Activated T-cell treated with anti-CD3 and anti-CD28 coated beads, Interleukin-2, amount 50 U/mL, for 24 hours (primary cell): ENCODE results near the gene TEX19.
"Not testable (repeated sequence)": the region's sequence is repeated elsewhere in the genome, so short reads cannot be mapped to it uniquely, and the experiment has no call there.

Experiments used
- DNase-seq: peaks from one replicate; pipeline ENCODE4 v3.0.0-alpha.2; 2020
- H3K27ac Mint-ChIP-seq: 2 replicates; pipeline ENCODE4 v1.8.0; 2020; ENCODE audit warnings: mild to moderate bottlenecking, mixed read lengths
- H3K27me3 Mint-ChIP-seq: 2 replicates; pipeline ENCODE4 v1.8.0; 2020; ENCODE audit warnings: mixed read lengths
- H3K36me3 Mint-ChIP-seq: 2 replicates; pipeline ENCODE4 v1.8.0; 2020; ENCODE audit warnings: low read depth, mixed read lengths
- H3K4me1 Mint-ChIP-seq: 2 replicates; pipeline ENCODE4 v1.8.0; 2020; ENCODE audit warnings: low read depth, mixed read lengths
- H3K4me3 Mint-ChIP-seq: 2 replicates; pipeline ENCODE4 v1.8.0; 2020; ENCODE audit warnings: mild to moderate bottlenecking, moderate library complexity, mixed read lengths
- H3K9me3 Mint-ChIP-seq: 2 replicates; pipeline ENCODE4 v1.8.0; 2020; ENCODE audit warnings: mixed read lengths

Gene TEX19

DNA sequence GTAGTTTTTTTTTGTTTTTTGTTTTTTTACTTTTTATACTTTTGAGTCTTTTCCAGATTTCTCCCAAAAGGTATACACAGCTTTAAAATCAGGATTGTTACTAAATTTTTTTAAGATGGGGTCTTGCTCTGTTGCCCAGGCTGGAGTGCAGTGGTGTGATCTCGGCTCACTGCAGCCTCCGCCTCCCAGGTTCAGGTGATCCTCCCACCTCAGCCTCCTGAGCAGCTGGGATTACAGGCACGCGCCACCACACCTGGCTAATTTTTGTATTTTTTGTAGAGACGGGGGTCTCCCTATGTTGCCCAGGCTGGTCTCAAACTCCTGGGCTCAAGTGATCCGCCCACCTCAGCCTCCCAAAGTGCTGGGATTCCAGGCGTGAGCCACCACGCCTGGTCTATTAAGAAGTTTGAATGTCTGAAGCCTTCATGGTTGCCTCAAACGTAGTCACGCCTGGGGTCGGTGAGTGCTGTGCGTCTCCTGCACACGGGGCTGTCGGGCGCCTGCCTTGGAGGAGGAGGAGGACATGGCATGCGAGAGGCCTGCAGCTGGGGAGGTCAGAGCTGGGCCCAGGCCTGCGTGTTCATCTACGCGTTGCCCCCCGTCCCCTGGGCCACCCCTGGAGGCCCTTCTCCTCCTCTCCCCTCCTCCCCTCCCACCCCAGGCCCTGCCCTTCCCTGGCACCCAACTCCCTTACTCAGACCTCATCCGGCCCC lies 23.3 kb downstream of the TEX19 start:
- not testable (repeated sequence) for DNase-seq, H3K4me3 Mint-ChIP-seq, H3K4me1 Mint-ChIP-seq, H3K9me3 Mint-ChIP-seq, H3K36me3 Mint-ChIP-seq, H3K27ac Mint-ChIP-seq
- peaks cover 24% of the 10 kb centered on the region for H3K27me3 Mint-ChIP-seq

DNA sequence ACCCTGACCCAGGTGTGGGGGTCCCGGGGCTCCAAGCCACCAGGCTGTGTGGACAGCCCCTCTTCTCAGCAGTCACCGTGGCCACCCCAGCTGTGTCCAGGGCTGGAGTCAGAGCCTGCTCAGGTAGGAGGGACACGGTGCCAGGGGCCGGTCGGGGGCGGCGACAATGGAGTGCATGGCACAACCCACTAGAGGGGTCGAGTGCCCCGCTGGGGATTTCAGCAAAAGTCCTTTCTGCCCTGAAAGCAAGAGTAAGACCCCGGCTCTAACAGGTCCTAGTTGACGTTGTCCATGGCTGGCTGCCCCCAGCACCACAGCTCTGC lies 23.8 kb downstream of the TEX19 start:
- H3K4me3 Mint-ChIP-seq: no peak overlapping the region
- peaks cover 5% of the 10 kb centered on the region for H3K4me1 Mint-ChIP-seq
- H3K36me3 Mint-ChIP-seq: no peaks in the 10 kb centered on the region
- DNase-seq: no peak
- no peak overlapping the region for H3K27ac Mint-ChIP-seq
- H3K27me3 Mint-ChIP-seq: peaks cover 23% of the 10 kb centered on the region
- no peaks in the 10 kb centered on the region for H3K9me3 Mint-ChIP-seq

DNA sequence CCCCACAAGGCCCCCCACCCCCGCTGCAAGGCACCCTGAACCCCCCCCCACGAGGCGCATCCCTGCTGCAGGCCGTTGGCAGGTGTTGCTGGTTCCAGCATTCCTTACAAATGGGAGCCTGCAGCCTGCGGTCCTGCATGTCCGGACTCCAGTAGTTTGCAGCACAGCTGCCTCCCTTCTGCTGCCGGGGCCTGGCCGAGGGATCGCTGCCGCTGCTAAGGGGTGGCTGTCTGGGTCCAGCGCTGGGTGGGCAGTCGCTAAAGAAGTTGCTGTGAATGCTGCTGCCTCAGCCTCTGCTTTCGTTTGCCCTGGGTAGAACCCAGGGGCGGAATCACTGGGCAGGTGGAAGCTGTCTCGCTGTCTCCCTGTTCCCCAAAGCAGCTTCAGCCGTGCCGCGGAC lies 24.4 kb downstream of the TEX19 start:
- no peaks in the 10 kb centered on the region for H3K36me3 Mint-ChIP-seq
- H3K4me1 Mint-ChIP-seq: peaks cover 5% of the 10 kb centered on the region
- no peaks in the 10 kb centered on the region for H3K9me3 Mint-ChIP-seq
- DNase-seq: no peak
- H3K27ac Mint-ChIP-seq: no peak overlapping the region
- peaks cover 23% of the 10 kb centered on the region for H3K27me3 Mint-ChIP-seq
- H3K4me3 Mint-ChIP-seq: no peak overlapping the region

DNA sequence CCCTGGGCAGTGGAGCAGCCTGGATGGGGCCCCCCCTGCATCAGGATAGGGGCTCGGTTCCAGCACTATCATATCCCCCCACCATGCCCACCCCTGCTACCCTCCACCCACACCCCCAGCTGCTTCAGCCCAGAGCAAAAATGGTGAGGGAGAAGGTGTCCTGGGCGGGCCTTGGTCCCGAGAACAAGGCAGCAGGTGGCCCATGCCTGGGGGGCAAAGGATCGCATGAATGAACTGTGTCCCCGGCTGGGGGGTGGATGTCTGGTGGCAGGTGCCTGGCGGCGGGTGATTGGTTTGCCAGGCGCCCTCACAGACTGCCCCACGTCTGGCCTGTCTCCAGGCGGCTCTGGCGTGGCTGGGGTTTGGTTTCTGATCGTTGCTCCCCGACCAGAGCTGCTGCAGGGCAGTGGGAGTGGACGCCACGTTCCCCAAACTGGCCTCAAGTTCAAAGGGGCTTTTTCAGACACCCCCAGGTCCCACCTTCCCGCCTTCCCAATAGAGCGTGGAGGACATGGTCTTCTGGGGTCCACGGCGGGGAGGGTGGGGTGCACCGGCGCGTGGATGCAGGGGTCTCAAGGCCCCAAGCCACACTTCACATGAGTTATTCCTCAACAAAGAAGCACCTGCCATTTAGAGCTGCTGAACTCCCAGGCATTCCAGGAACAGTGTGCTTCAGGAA lies 25.1 kb downstream of the TEX19 start:
- no peaks in the 10 kb centered on the region for H3K36me3 Mint-ChIP-seq
- H3K4me3 Mint-ChIP-seq: no peak overlapping the region
- no peak for DNase-seq
- H3K9me3 Mint-ChIP-seq: no peaks in the 10 kb centered on the region
- peaks cover 5% of the 10 kb centered on the region for H3K4me1 Mint-ChIP-seq
- peaks cover 19% of the 10 kb centered on the region for H3K27me3 Mint-ChIP-seq
- no peak overlapping the region for H3K27ac Mint-ChIP-seq

DNA sequence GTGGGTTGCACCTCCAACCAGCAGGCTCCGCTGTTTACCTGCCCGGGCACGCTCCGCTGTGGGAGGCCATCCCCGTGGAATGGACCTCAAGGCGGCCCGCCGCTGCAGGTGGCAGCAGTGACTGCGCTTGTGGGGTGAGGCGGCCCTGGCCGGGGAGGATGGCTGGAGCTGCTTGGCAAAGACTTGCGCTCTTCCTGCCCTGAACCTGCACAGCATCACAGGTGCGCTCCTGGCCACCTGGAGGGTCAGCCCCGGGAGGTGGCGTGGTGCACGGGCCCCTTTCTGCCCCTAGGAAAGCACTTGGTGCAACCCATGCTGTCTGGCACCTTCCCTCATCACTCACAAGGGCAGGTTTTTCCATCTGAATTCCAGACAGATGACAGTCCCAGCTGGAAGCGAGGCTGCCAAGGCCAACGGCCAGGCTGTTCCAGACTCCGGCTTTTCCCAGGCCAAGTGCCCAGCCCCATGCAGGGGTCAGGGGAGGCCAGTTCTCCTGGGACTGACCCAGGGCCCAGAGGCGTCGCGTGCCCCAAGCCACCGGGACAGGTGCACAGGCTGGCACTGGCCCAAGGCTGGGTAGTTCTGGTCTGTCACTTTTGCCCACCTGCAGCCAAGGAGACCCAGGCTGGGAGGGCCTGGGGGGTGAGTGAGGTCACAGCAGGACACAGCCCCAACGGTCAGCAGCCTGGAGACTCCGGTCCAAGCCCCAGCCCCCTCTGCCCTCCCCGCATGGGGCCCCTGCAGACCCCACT lies 25.9 kb downstream of the TEX19 start:
- Mint-ChIP-seq H3K27ac (no peak overlapping the region), H3K4me3 (no peak overlapping the region), H3K36me3 (peaks cover under 1% of the 10 kb centered on the region), H3K4me1 (peaks cover 5% of the 10 kb centered on the region), H3K27me3 (peaks cover 17% of the 10 kb centered on the region), H3K9me3 (no peaks in the 10 kb centered on the region)
- no peak for DNase-seq

DNA sequence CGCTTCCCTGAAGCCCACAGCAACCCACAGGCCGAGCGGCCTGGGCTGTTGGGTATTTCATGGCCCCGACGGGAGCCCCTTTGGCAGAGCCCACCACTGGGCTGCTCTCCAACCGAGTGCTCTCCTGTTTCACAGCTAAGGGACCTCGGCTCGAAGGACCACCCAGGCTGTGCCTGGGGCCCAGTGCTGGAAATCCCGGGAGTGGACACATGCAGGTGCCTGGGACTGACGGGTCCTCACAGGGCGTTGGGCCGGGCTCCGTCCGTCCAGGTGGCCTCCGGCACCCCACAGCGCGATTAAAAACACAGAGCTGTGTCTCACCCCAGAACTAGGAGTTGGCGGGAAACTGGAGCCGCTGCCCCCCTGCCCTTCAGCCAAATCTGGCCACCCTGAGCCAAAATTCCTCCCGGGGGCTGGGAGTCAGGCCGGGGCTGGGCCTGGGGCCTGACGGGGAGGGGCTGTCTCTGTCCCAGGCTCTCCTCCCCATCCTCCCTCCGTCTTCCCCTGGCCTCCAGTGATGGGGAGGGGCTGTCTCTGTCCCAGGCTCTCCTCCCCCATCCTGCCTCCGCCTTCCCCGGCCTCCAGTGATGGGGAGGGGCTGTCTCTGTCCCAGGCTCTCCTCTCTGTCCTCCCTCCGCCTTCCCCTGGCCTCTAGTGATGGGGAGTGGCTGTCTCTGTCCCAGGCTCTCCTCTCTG lies 26.7 kb downstream of the TEX19 start:
- peaks cover 13% of the 10 kb centered on the region for H3K27me3 Mint-ChIP-seq
- H3K27ac Mint-ChIP-seq: no peak overlapping the region
- H3K36me3 Mint-ChIP-seq: peaks cover 2% of the 10 kb centered on the region
- no peak for DNase-seq
- H3K4me3 Mint-ChIP-seq: no peak overlapping the region
- H3K4me1 Mint-ChIP-seq: peaks cover 5% of the 10 kb centered on the region
- H3K9me3 Mint-ChIP-seq: no peaks in the 10 kb centered on the region

DNA sequence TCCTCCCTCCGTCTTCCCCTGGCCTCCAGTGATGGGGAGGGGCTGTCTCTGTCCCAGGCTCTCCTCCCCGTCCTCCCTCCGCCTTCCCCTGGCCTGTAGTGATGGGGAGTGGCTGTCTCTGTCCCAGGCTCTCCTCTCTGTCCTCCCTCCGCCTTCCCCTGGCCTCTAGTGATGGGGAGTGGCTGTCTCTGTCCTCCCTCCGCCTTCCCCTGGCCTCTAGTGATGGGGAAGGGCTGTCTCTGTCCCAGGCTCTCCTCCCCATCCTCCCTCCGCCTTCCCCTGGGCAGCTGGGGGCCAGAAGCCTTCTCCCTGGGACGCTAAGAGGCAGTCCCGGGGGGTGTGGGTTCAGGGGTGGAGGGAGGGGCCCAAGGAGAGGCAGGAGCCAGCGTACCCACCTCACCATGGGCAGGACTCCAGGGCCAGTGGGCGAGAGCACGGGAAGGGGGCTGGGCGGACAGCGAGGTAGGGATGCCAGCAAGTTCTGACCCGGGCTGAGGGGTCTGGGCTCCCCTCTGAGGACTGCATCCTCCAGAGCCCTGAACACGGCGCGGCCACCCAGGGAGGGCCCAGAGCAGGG lies 27.3 kb downstream of the TEX19 start:
- no peak overlapping the region for H3K4me3 Mint-ChIP-seq
- no peaks in the 10 kb centered on the region for H3K4me1 Mint-ChIP-seq
- H3K27me3 Mint-ChIP-seq: peaks cover 8% of the 10 kb centered on the region
- DNase-seq: no peak
- H3K36me3 Mint-ChIP-seq: peaks cover 2% of the 10 kb centered on the region
- no peak overlapping the region for H3K27ac Mint-ChIP-seq
- no peaks in the 10 kb centered on the region for H3K9me3 Mint-ChIP-seq

DNA sequence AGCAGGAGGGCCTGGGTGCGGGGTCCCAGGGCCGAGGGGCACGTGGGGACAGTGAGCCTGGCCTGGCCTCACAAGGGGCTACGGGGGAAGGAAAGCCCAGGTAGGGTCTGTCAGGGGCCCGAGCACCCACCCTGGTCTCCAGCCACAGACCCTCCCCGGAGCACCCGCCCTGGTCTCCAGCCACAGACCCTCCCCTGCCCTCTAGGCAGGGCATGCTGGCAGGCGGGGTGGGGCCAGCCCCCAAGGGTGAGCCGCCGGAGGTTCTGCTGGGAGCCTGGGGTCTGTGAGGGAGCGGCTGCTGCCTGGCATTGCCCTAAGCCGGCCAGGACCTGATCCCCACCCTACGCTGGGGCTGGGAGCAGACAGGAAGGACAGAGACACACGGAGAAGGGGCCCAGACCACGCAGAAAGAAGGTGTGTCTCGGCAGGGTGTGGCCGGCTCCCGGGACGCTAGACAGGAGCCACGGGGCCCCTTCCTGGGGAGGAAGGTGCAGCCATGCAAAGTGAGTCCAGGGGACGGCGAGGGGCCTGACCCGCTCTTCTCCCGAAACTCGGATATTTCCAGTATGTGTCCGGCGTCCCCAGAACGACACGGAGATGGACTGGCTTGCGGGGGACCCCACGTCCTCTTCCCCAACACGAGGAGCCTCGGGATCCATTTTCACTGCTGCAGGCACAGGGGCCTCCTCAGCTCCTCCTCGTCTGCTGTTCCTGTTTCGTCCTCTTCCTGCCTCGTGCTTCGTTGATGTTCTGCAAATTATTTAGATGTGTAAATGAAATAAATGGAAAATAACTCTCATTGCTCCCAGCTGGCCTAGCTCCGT lies 28.0 kb downstream of the TEX19 start:
- no peak for DNase-seq
- Mint-ChIP-seq H3K4me3 (no peak overlapping the region), H3K27me3 (peaks cover 4% of the 10 kb centered on the region), H3K36me3 (peaks cover 5% of the 10 kb centered on the region), H3K27ac (no peak overlapping the region), H3K4me1 (no peaks in the 10 kb centered on the region), H3K9me3 (no peaks in the 10 kb centered on the region)

DNA sequence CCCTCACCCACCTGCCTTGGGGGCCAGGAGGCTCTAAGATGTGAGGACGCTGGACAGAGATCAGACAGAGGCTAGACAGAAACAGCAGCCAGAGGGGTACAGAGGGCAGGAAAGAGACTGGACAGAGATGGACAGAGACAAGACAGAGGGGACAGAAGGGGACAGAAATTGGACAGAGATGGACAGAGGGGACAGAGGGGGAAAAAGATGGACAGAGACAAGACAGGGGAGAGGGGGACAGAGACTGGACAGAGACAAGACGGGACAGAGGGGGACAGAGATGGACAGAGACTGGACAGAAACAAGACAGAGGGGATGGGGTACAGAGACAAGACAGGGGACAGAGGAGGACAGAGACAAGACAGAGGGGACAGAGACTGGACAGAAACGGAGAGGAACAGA lies 28.7 kb downstream of the TEX19 start:
- H3K4me3 Mint-ChIP-seq: no peak overlapping the region
- H3K9me3 Mint-ChIP-seq: no peaks in the 10 kb centered on the region
- peaks cover 4% of the 10 kb centered on the region for H3K27me3 Mint-ChIP-seq
- H3K36me3 Mint-ChIP-seq: peaks cover 11% of the 10 kb centered on the region
- peak overlapping the region; percentile 7 for H3K27ac Mint-ChIP-seq
- DNase-seq: no peak
- H3K4me1 Mint-ChIP-seq: no peaks in the 10 kb centered on the region

DNA sequence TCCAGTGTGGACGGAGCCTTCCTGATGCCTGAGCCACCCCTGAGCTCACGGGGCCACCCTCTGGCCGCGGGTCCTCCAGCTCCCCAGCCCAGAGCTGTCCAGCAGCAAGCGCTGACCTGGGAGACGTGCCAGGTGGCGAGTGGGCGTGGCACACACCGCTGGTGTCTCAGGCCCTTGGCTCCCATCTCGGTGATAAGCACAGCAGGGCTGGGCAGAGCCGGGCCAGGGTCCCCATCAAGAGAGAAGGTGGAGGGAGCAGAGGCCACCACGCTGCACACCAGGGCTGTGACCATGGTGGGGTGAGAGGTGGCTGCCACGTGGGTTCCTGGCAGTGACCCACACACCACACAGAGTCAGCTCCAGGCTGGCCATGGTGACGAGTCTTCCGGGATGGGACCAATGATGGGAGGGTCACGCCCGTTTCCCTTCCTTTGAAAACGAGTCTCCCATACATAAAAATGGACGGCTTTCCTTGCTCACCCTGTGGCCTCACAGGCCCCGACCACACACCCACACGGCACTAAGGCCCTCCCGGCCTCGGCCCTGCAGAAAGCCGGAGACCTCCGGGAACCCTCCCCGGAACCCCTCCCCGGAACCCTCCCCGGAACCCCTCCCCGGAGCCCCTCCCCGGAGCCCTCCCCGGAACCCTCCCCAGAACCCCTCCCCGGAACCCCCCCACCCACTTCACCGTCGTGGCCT lies 29.3 kb downstream of the TEX19 start:
- H3K27me3 Mint-ChIP-seq: peaks cover 4% of the 10 kb centered on the region
- no peaks in the 10 kb centered on the region for H3K9me3 Mint-ChIP-seq
- H3K4me1 Mint-ChIP-seq: no peaks in the 10 kb centered on the region
- no peak for DNase-seq
- no peak overlapping the region for H3K4me3 Mint-ChIP-seq
- no peak overlapping the region for H3K27ac Mint-ChIP-seq
- H3K36me3 Mint-ChIP-seq: peaks cover 18% of the 10 kb centered on the region

DNA sequence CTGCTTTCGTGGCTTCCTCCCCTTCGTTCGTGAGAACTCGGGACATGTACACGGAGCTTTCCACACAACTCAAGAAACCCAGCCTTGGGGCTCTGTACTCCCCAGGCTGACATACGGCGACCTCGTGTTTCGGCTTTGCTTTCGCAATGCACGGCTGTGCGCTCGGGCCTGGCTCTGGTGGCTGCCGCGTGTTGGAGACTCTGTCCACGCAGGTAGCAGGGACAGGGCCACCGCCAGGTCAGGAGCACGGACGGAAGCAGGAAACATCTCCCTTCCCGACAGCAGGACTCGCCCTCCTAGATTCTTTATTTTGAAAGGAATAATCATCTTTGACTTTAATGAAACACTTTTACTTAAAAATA lies 29.9 kb downstream of the TEX19 start:
- H3K27ac Mint-ChIP-seq: no peak overlapping the region
- H3K27me3 Mint-ChIP-seq: peaks cover 4% of the 10 kb centered on the region
- H3K36me3 Mint-ChIP-seq: peaks cover 22% of the 10 kb centered on the region
- no peaks in the 10 kb centered on the region for H3K4me1 Mint-ChIP-seq
- H3K9me3 Mint-ChIP-seq: no peaks in the 10 kb centered on the region
- no peak overlapping the region for H3K4me3 Mint-ChIP-seq
- DNase-seq: no peak

DNA sequence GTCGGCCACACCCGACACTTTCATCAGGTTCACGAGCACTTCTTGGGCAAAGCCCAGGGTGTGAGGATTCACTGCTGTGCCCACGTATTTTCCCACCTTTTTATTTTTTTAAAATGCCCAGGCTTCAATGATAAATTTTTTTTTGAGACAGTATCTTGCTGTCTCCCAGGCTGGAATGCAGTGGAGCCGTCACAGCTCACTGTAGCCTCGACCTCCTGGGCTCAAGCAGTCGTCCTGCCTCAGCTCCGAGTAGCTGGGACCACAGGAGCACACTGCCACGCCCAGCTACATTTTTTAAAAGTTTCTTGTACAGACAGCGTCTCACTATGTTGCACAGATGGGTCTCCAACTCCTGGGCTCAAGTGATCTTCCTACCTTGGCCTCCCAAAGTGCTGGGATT lies 30.3 kb downstream of the TEX19 start:
- Mint-ChIP-seq H3K27me3 (peaks cover 4% of the 10 kb centered on the region), H3K36me3 (peaks cover 25% of the 10 kb centered on the region), H3K27ac (no peak overlapping the region), H3K9me3 (no peaks in the 10 kb centered on the region), H3K4me1 (no peaks in the 10 kb centered on the region), H3K4me3 (no peak overlapping the region)
- no peak for DNase-seq

DNA sequence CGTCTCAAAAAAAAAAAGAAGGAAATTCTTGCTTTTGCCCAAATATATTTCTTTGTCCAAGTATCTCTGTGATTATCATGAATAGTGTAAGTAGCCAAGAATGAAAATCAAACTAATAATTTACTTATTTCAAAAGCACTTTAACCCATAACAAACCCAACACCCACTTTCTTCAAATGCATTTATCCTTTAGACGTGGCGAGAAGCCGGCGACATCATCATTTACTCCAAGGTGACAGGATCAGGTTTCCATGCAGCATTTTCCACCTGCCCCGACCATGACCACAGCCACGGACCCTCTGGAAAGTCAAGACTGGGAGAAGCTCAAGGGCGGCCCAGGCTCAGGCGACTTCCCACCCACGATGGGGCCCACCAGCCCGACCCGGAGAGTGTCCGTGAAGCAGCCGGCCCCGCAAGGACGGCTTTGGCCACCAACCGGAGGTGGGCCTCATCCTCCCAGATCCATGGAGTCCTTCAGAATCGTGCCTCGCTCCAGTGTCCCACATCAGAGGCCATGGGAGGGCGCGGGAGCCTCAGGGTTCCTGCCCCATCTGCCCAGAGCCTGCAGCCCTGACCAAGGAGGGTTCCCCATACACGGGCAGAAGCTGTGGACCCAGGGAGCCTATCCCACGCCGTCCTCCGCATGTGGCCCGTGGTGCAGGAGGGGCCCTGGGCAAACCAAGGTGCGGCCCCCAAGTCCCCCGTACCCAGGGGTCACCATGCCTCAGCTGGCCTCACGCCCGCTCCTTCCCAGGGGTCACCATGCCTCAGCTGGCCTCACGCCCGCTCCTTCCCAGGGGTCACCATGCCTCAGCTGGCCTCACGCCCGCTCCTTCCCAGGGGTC lies 31.2 kb downstream of the TEX19 start:
- no peaks in the 10 kb centered on the region for H3K9me3 Mint-ChIP-seq
- no peak overlapping the region for H3K27ac Mint-ChIP-seq
- no peak overlapping the region for H3K4me3 Mint-ChIP-seq

More for the DNA sequence above, 31.2 kb downstream of the TEX19 start:
- peaks cover 29% of the 10 kb centered on the region for H3K36me3 Mint-ChIP-seq
- H3K27me3 Mint-ChIP-seq: no peaks in the 10 kb centered on the region
- no peak for DNase-seq
- H3K4me1 Mint-ChIP-seq: no peaks in the 10 kb centered on the region
